ENCODE results near the gene CLEC2L. TPM values are rescaled to one million over a fixed set of nuclear protein-coding genes. Genes with fewer than 3 reads are reported as not detected.

CLEC2L gene
- polyA plus RNA-seq, 1 donor (not counting 4 experiments of a cell fraction or from before 2014, with no cell fraction given): not detected

DNA sequence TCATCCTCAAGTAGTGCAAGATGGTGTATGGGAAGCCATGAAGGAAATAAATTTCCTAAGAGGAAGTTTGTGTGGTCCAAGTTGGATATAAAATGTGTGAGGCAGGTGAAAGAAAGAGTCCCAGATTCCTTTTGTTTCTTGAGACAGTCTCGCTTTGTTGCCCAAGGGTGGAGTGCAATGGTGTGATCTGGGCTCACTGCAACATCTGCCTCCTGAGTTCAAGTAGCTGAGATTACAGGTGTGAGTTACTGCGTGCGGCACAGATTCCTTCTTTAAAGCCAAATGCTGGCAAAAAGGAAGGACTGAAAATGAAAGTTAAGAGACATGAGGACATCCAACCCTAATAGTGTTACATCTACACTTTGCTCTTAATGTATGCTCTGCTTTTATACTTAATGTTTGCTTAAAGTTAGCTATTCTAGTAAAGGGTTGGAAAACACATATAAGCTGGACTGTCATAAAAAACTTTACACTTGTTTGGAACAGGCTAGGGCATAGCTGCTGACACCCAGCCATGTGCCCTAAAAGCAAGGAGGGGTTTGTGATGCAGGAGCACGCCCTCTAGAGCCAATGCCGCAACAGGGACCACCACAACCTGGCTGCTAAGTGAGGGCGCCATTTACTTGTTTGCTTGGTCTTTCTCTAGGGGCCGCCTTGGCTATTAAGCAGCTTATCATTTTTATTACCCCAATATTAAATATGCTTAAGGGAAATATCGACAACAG is 34.5 kb downstream of the CLEC2L start:
- TF ChIP-seq, protein P1, sequence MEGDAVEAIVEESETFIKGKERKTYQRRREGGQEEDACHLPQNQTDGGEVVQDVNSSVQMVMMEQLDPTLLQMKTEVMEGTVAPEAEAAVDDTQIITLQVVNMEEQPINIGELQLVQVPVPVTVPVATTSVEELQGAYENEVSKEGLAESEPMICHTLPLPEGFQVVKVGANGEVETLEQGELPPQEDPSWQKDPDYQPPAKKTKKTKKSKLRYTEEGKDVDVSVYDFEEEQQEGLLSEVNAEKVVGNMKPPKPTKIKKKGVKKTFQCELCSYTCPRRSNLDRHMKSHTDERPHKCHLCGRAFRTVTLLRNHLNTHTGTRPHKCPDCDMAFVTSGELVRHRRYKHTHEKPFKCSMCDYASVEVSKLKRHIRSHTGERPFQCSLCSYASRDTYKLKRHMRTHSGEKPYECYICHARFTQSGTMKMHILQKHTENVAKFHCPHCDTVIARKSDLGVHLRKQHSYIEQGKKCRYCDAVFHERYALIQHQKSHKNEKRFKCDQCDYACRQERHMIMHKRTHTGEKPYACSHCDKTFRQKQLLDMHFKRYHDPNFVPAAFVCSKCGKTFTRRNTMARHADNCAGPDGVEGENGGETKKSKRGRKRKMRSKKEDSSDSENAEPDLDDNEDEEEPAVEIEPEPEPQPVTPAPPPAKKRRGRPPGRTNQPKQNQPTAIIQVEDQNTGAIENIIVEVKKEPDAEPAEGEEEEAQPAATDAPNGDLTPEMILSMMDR (optimal IDR thresholded peaks at IDR 0.05 in 1 of 3, IDR thresholded peaks at IDR 0.05 in 1 of 3, conservative IDR thresholded peaks at IDR 0.05 in 1 of 3; ENCODE audit: extremely low read depth in 1 of 3, insufficient read depth in 2 of 3, low read length in 3 of 3): peak in 1 of 3 experiments; percentile 20
- no peak for TF ChIP-seq EZH2 (IDR thresholded peaks at IDR 0.05; ENCODE audit: low read length)
- dilution Hi-C loops (cut with MboI; ENCODE audit: extremely low pct_ligation_motif_present, low sequenced_read_pairs): no loop called here
- FAIRE-seq (no peak), DNase-seq (ENCODE audit: low read depth, low spot score) (no peak)
- H3K9ac ChIP-seq (ENCODE audit: control insufficient read depth, extremely low read depth, insufficient read depth, low read length): no peak overlapping the region
- H3K9me3 ChIP-seq (ENCODE audit: control insufficient read depth, low read depth, low read length): no peaks in the 10 kb centered on the region
- H3K79me2 ChIP-seq (ENCODE audit: control insufficient read depth, insufficient read depth, low read length): no peaks in the 10 kb centered on the region
- H4K20me1 ChIP-seq (ENCODE audit: control insufficient read depth, extremely low read depth, insufficient read depth, low read length): no peaks in the 10 kb centered on the region
- peaks cover 5% of the 10 kb centered on the region for H3K27me3 ChIP-seq (ENCODE audit: control insufficient read depth, extremely low read depth, insufficient read depth, low read length)
- H3K4me3 ChIP-seq (ENCODE audit: control insufficient read depth in 2 of 3, extremely low read depth in 1 of 3, insufficient read depth in 2 of 3, low read depth in 1 of 3, low read length in 3 of 3): no peak overlapping the region
- H3K4me1 ChIP-seq (ENCODE audit: control insufficient read depth, extremely low read depth, insufficient read depth, low read length): no peaks in the 10 kb centered on the region
- no peaks in the 10 kb centered on the region for H3K36me3 ChIP-seq (ENCODE audit: control insufficient read depth in 2 of 2, extremely low read depth in 1 of 2, insufficient read depth in 2 of 2, low read length in 2 of 2)
- H2AFZ ChIP-seq (ENCODE audit: control insufficient read depth, low read length): no peak overlapping the region
- H3K4me2 ChIP-seq (ENCODE audit: control insufficient read depth, extremely low read depth, insufficient read depth, low read depth, low read length): no peak overlapping the region
- H3K27ac ChIP-seq (ENCODE audit: control insufficient read depth, insufficient read depth, low read length): no peak overlapping the region
- H3K9me1 ChIP-seq (ENCODE audit: control insufficient read depth, extremely low read depth, insufficient read depth, low read length): no peaks in the 10 kb centered on the region

DNA sequence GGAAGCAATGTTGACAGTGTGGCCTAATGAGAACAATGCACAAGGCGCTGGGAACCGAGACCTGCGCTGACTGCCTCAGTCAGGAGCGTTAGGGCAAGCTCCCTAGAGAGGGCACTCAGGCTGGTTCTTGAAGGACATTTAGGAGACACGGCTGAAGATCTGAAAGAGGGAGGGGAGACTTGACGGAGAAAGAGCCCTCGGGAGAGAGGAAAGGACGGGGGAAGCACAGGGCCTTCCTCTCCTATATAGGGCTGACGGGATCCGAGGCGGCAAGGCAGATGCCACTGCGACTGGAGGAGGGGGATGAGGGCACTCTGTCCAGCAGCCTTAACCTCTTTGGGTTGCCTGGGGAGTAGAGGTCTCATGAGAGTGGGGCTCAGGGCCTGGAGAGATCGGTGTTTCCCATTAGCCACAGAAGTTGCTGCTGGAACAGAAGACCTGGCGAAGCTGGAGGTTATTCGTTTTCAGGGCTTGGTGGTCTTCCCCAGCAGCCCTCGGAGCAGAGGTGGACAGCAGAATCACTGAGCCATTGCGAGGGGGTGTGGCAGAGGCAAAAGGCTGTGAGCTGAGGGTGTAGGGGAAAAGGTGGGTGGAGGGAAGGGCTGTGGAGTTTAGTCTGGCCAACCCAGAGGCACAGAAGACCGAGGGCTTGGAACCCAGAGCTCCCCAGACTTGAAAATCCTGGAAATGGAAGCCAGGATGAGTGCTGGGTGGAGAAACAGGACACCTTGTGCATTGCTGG is 36.0 kb downstream of the CLEC2L start:
- no peak overlapping the region for H3K4me3 ChIP-seq (ENCODE audit: control insufficient read depth in 2 of 3, extremely low read depth in 1 of 3, insufficient read depth in 2 of 3, low read depth in 1 of 3, low read length in 3 of 3)
- peaks cover 5% of the 10 kb centered on the region for H3K27me3 ChIP-seq (ENCODE audit: control insufficient read depth, extremely low read depth, insufficient read depth, low read length)
- FAIRE-seq (no peak), DNase-seq (ENCODE audit: low read depth, low spot score) (no peak)
- H3K27ac ChIP-seq (ENCODE audit: control insufficient read depth, insufficient read depth, low read length): no peak overlapping the region
- dilution Hi-C loops (cut with MboI; ENCODE audit: extremely low pct_ligation_motif_present, low sequenced_read_pairs): loop anchor here (10.0 kb wide), 1 partner anchor 65 kb away; no protein-coding TSS in a partner anchor
- H3K9ac ChIP-seq (ENCODE audit: control insufficient read depth, extremely low read depth, insufficient read depth, low read length): no peak overlapping the region
- TF ChIP-seq, protein P1 (optimal IDR thresholded peaks at IDR 0.05 in 1 of 3, IDR thresholded peaks at IDR 0.05 in 1 of 3, conservative IDR thresholded peaks at IDR 0.05 in 1 of 3; ENCODE audit: extremely low read depth in 1 of 3, insufficient read depth in 2 of 3, low read length in 3 of 3): no peak
- TF ChIP-seq EZH2 (IDR thresholded peaks at IDR 0.05; ENCODE audit: low read length): no peak
- no peaks in the 10 kb centered on the region for H3K9me1 ChIP-seq (ENCODE audit: control insufficient read depth, extremely low read depth, insufficient read depth, low read length)
- no peaks in the 10 kb centered on the region for H3K36me3 ChIP-seq (ENCODE audit: control insufficient read depth in 2 of 2, extremely low read depth in 1 of 2, insufficient read depth in 2 of 2, low read length in 2 of 2)
- H3K79me2 ChIP-seq (ENCODE audit: control insufficient read depth, insufficient read depth, low read length): no peaks in the 10 kb centered on the region
- no peaks in the 10 kb centered on the region for H4K20me1 ChIP-seq (ENCODE audit: control insufficient read depth, extremely low read depth, insufficient read depth, low read length)
- no peak overlapping the region for H3K4me2 ChIP-seq (ENCODE audit: control insufficient read depth, extremely low read depth, insufficient read depth, low read depth, low read length)
- H2AFZ ChIP-seq (ENCODE audit: control insufficient read depth, low read length): no peak overlapping the region
- H3K9me3 ChIP-seq (ENCODE audit: control insufficient read depth, low read depth, low read length): no peaks in the 10 kb centered on the region
- H3K4me1 ChIP-seq (ENCODE audit: control insufficient read depth, extremely low read depth, insufficient read depth, low read length): no peaks in the 10 kb centered on the region

Measured in keratinocyte (primary cell).